ENCODE results near the gene TIMP1.

The TIMP1 gene

GRCh38 chrX:47634871-47635575 is 52.8 kb downstream of the TIMP1 start:
- no peak for DNase-seq (ENCODE audit: low read depth in 3 of 3)
